IPS-NIHi7 (cell line): Measurements from ENCODE around the gene SEMA5A.

ENCODE experiments used
- DNase-seq: peaks from one replicate; pipeline ENCODE4 v3.0.0; 2012; ENCODE audit warnings: mixed read lengths; ENCODE audit errors: extremely low spot score

The SEMA5A gene

GRCh38 chr5:9332026-9332425, 213.8 kb downstream of the SEMA5A start:
- no peak for DNase-seq

DNA sequence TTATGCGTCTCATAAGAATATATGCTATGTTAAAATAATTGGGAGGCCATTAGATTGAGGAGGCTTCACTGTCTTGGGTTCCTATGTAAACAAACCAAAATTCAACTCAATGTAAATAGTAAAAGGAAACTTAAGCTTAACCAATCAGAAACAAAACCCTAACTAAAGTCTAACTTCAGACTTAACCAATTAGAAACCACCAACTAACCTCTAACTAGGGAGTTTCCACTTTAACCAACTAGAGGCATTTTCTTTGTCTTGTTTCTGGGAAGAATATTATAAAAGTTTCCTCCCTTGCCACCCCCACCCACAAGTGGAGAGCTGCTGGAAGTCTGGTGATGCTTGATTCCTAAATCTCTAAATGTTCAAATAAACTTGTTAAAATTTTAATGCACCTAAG, 214.5 kb downstream of the SEMA5A start:
- DNase-seq: no peak

DNA sequence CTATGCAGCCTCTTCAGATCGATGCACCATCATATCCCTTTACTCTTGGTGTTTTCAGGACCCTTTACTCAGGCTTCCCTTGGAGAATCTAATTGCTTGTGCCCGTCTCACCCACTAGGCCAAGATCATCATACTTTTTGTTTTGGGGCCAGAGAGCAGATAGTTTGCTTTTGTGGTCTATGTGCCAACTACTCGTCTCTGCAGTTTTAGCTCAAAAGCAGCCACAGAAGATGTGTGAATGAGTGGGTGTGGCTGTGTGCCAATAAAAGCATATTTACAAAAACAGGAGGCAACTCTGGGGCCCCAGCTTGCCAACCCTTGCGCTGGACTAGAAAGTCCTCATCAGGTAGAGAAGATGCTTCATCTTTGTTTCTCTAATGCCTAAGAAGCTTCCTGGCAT, 216.8 kb downstream of the SEMA5A start:
- DNase-seq: no peak

- no peak for DNase-seq
Observed at GRCh38 chr5:9325549-9325948, 220.3 kb downstream of the SEMA5A start.

GRCh38 chr5:9324348-9325077, 221.4 kb downstream of the SEMA5A start:
- no peak for DNase-seq

DNA sequence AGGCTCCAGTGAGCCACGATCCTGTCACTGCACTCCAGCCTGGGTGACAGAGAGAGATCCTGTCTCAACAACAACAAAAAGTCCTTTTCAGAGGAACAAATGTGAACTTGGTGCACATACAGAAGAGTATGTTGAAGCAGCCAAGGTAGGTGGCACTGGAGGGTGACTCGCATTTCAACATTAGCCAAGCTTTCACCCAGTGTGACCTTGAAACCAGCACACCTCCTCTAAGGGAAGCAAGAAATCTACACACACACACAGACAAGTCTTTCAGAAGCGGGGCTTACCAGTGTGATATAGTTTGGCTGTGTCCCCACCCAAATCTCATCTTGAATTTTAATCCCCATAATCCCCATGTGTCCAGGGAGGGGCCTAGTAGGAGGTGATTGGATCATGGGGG, 225.2 kb downstream of the SEMA5A start:
- no peak for DNase-seq

GRCh38 chr5:9318031-9318430, 227.8 kb downstream of the SEMA5A start:
- DNase-seq: no peak

DNA sequence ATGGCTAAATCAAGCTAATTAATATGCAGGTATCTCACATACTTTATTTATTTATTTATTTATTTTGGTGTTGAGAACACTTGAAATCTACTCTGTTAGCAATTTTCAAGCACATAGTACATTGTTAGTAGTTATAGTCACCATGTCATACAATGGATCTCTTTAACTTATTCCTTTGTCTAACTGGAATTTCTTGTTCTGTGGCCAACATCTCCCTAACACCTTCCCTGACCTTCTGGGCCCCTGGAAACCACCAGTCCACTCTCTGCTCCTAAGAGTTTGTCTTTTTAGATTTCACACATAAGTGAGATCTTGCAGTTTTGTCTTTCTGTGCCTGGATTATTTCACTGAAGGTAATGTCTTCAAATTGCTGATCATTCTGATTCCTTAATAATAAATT, 229.1 kb downstream of the SEMA5A start:
- DNase-seq: no peak

- DNase-seq: no peak
Observed at GRCh38 chr5:9316041-9316440, 229.8 kb downstream of the SEMA5A start.

GRCh38 chr5:9314558-9314957, 231.3 kb downstream of the SEMA5A start:
- DNase-seq: no peak

DNA sequence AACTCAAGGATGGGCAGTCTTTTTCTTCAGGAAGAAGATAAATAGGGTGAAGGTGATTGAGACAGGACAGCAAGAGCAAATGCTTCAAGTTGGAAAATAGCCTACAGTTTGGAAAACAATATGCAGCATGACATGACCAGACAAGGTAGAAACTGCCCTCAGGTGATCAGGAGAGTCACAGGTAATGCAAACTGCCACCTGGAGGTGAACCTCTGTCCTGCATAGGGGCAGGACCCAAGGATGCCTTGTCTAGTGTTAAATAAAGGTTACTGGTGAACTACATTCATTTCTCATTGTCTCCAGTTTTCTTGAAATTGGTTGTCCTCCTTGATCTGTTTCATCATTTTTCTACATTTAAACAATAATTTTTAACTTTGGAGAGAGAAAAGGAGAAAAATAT, 232.1 kb downstream of the SEMA5A start:
- peak; percentile 18 for DNase-seq

DNA sequence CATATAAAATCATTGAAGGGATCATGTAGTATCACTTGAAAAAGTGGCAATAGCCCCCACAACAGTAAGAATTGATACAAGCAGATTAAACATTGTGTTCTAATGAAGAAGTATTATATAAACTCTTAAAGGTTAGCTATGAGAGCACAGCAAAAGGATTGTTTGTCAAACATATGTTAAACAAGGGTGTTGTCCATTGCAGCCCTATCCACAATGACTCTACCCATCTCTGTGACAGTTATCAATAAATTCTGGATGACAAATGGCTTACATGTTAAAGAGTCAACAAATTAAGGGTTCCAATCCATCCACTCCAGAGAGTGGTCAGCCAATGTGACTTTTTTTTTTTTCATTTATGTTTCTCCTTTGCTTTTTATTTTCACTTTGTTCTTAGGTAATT, 238.7 kb downstream of the SEMA5A start:
- no peak for DNase-seq

- no peak for DNase-seq
Observed at GRCh38 chr5:9302218-9302617, 243.7 kb downstream of the SEMA5A start.

DNA sequence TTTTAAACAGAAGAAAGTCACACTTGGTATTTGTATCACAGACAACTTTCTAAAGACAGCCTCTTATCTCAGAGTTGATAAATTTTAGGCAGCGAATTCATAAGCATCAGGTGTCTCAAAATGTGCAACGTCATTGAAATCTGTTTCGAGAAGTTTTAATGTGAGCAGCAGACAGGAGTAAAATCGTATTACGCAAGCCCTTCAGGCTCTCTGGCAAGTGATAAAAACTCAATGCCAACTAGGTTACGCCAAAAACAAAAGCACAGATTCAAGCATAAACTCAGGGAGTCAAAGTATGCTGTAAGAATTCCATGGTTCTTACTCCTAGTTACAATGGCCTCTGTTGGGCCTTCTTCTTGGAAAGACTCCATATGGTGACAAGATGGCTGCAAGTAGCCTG, 244.7 kb downstream of the SEMA5A start:
- DNase-seq: no peak

- DNase-seq: no peak
Observed at GRCh38 chr5:9297134-9297533, 248.7 kb downstream of the SEMA5A start.

DNA sequence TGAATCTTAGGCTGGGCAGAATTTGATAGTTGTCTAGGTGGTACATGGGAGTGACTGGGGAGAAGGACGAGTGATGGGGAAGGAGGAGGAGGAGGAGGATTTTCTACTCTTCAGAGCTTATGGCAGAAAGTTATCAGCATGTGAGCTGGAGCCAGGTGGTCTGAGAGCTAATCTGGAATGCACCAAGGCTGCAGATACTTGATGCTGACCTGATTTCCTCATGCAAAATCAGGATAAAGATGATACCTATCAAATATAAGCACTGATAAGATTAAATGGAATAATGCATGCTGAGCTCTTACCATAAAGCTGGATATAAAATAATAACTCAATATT, 250.4 kb downstream of the SEMA5A start:
- no peak for DNase-seq

DNA sequence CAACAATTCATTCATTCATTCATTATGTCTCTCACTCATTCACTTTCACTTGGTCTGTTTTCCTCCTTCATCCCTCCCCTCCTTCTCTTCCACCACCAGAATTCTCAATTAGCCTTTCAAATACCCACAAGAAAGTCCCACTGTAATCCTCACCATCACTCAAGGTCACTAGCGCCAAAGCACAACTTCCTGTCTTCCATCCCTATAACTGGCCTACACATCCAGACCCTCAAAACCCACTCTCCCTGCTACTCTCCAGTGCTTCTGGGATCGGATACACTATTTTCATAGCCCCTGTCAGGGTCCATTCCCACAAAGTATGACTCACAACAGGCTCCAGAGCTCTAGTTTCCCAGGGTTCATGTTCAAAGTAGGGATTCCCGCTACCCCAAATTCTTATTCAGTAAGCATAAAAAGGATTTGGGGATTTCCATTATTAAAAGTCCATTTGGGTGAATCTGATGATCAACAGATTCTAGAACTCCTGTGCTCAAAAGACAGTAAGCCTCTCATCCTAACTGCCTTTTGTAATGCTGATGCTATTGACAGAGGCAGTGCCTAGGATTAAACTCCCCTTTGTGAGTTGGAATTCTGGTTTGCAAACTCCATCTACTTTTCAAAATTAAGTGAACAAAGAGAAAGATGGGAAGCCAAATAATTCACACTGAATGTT, 250.9 kb downstream of the SEMA5A start:
- no peak for DNase-seq

GRCh38 chr5:9288234-9288633, 257.6 kb downstream of the SEMA5A start:
- DNase-seq: peak; percentile 40

DNA sequence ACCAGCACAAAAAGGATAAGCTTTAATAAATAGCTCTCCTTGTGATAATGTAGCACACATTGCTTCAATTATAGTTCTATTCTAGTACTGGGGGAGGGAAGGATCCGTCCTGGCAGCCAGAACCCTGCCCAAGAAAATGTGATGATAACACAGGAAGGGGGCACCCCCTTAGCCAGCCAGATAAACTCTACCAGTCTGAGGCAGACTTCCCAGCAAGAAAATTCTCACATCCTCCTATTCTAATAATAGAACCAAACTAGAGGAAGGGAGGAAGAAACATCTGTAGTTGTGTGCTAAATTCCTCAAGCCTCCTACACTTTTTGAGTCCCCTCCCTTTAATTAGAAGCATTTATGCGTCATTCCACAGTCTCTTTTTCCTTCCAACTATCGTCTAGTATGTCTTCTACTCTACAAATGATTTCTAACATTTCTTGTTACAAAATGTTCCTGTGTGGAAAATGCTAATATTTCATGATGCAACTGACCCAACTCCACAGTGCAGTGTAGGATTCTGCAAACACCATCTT, 261.0 kb downstream of the SEMA5A start:
- DNase-seq: no peak

GRCh38 chr5:9284272-9284671, 261.6 kb downstream of the SEMA5A start:
- DNase-seq: no peak

GRCh38 chr5:9283473-9283872, 262.4 kb downstream of the SEMA5A start:
- DNase-seq: no peak

GRCh38 chr5:9283021-9283420, 262.9 kb downstream of the SEMA5A start:
- no peak for DNase-seq

GRCh38 chr5:9282211-9282610, 263.7 kb downstream of the SEMA5A start:
- DNase-seq: no peak

DNA sequence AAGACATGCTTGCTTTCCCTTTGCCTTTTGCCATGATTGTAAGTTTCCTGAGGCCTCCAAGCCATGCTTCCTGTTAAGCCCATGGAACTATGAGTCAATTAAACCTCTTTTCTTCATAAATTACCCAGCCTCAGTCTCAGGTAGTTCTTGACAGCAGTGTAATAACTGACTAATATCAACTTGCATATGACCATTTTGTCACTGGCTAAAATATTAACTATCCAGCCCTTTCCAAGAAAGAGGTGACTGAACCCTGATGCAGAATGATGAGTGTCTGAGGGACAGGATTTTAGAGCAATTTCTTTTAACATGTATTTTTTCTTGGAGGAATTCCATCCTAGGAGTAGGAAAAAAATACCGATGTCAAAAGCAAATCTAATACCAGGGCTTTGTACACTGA, 266.1 kb downstream of the SEMA5A start:
- no peak for DNase-seq
